Left ventricle myocardium inferior (tissue), 1 donor: ENCODE results near the gene DDX51. TPM values are rescaled to one million over a fixed set of nuclear protein-coding genes. Genes with fewer than 3 reads are reported as not detected.

Source experiments
- DNase-seq: peaks from one replicate; pipeline ENCODE4 v3.0.0-alpha.2; 2020
- H3K27ac ChIP-seq: fragments of 200-600 bp; replicated peaks from 2 replicates; pipeline ENCODE4 v1.8.0; 2021
- H3K27me3 ChIP-seq: fragments of 200-600 bp; 2 replicates; pipeline ENCODE4 v1.8.0; 2021; ENCODE audit warnings: low read depth
- H3K36me3 ChIP-seq: fragments of 200-600 bp; 2 replicates; pipeline ENCODE4 v1.8.0; 2021
- H3K4me1 ChIP-seq: fragments of 200-600 bp; 2 replicates; pipeline ENCODE4 v1.8.0; 2021
- H3K4me3 ChIP-seq: fragments of 200-600 bp; 2 replicates; pipeline ENCODE4 v1.8.0; 2021; ENCODE audit warnings: mild to moderate bottlenecking, moderate library complexity
- H3K9me3 ChIP-seq: fragments of 200-600 bp; replicated peaks from 2 replicates; pipeline ENCODE4 v1.8.0; 2021
- intact Hi-C: fragments of 100-400 bp; cut with micrococcal nuclease; formaldehyde crosslinking; loops from one replicate; pipeline ENCODE4 v1.11.0; 2022
- total RNA-seq: library from RNA; stranded (reverse); fragmentation: NEBNext Ultra II Directional; extraction: Animal tissue kit (Norgen Biotek cat#: 25700); gene quantifications from one replicate; pipeline ENCODE4 v1.2.1, GENCODE V29; 2021
- TF ChIP-seq, protein P1 (sequence below): fragments of 200-600 bp; IDR thresholded peaks from 2 replicates; pipeline ENCODE4 v1.8.0; 2021; ENCODE audit warnings: antibody characterized with exemption, mild to moderate bottlenecking, borderline replicate concordance
- donor health status: DM: no; HTN: yes; CAD: no; lungs with severe emphysema.

Gene DDX51
- total RNA-seq, 1 donor from 2014 or later, result 9.0 TPM

DNA sequence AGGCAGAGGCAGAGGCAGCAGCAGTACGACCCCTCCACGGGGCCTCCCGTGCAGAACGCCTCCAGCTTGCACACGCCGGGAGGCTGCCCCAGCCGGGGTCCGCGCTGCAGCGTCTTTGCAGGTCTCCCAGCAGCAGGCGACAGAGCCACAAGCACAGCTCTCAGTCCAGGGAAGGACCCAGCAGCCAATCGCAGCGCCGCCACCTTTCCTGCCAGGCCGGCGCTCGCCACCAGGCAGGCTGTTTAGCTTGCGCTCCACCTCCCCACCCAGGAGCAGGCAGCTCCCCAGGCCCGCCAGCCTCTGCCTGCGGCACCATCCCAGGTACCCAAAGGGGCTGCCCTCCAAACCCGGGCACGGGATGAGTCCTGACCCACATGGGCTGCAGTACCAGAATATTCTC lies 25.2 kb downstream of the DDX51 start:
- H3K4me3 ChIP-seq, result no peak overlapping the region
- TF ChIP-seq, protein P1, sequence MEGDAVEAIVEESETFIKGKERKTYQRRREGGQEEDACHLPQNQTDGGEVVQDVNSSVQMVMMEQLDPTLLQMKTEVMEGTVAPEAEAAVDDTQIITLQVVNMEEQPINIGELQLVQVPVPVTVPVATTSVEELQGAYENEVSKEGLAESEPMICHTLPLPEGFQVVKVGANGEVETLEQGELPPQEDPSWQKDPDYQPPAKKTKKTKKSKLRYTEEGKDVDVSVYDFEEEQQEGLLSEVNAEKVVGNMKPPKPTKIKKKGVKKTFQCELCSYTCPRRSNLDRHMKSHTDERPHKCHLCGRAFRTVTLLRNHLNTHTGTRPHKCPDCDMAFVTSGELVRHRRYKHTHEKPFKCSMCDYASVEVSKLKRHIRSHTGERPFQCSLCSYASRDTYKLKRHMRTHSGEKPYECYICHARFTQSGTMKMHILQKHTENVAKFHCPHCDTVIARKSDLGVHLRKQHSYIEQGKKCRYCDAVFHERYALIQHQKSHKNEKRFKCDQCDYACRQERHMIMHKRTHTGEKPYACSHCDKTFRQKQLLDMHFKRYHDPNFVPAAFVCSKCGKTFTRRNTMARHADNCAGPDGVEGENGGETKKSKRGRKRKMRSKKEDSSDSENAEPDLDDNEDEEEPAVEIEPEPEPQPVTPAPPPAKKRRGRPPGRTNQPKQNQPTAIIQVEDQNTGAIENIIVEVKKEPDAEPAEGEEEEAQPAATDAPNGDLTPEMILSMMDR, result no peak
- H3K27me3 ChIP-seq, result no peaks in the 10 kb centered on the region
- intact Hi-C loops, result no loop called here
- H3K36me3 ChIP-seq, result peaks cover 76% of the 10 kb centered on the region
- no peaks in the 10 kb centered on the region for H3K4me1 ChIP-seq
- no peak for DNase-seq
- H3K9me3 ChIP-seq, result no peaks in the 10 kb centered on the region
- H3K27ac ChIP-seq, result no peak overlapping the region

DNA sequence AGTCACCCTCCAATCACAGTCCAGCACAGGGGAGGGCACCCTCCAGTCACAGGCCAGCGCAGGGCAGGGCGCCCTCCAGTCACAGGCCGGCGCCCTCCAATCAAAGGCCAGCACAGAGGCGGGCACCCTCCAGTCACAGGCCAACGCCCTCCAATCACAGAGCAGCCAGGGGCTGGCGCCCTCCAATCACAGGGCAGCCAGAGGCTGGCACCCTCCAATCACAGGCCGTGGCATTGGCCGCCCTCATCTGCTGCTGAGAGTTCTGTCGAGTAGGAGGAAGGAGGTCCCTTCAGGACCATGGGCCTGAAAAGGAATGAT lies 26.6 kb downstream of the DDX51 start:
- Histone ChIP-seq H3K4me3 (no peak overlapping the region), H3K36me3 (peaks cover 76% of the 10 kb centered on the region), H3K27me3 (no peaks in the 10 kb centered on the region), H3K4me1 (no peaks in the 10 kb centered on the region), H3K27ac (no peak overlapping the region), H3K9me3 (no peaks in the 10 kb centered on the region)
- no peak for DNase-seq
- TF ChIP-seq, protein P1, result no peak
- intact Hi-C loops, result no loop called here

DNA sequence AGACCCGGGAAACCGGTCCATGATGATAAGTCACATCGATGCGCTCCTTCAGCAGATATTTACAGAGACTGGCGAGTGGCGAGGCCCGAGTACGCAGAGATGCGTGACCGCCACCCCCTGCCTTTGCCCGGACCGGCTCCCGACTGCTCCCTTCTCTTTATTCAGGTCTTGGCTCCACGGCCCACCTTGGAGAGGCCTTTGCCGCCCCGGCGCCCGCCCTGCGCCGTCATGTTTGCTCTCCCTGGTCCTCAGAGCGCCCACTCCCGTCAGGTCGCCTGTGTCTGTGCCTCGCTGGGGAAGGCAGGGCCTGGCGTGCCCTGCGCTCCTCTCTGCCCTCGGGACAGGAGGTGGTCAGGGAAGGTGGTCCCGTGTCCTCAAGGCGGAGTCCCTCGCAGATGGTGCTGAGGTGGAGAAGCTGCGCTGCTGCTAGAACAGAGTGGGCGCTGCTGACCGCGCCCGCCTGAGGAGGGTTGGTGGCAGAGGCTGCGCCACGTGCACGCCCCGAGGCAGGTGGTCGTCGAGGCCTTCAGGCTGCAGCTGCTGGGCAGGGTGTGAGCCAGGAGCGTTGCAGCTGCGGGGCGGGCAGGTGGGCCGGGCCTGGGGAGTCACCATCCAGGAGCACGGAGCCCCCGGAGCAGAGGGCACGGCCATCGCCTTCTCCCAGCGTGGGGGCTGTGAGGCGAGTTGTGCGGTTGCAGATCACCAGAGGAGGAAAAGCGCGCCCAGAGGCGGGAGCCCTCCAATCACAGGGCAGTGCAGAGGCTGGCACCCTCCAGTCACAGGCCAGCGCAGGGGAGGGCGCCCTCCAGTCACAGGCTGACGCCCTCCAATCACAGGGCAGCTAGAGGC lies 27.2 kb downstream of the DDX51 start:
- Histone ChIP-seq H3K4me3 (no peak overlapping the region), H3K36me3 (peaks cover 72% of the 10 kb centered on the region), H3K27ac (no peak overlapping the region), H3K4me1 (no peaks in the 10 kb centered on the region), H3K27me3 (no peaks in the 10 kb centered on the region), H3K9me3 (no peaks in the 10 kb centered on the region)
- DNase-seq, result no peak
- TF ChIP-seq, protein P1, result no peak
- intact Hi-C loops, result no loop called here

DNA sequence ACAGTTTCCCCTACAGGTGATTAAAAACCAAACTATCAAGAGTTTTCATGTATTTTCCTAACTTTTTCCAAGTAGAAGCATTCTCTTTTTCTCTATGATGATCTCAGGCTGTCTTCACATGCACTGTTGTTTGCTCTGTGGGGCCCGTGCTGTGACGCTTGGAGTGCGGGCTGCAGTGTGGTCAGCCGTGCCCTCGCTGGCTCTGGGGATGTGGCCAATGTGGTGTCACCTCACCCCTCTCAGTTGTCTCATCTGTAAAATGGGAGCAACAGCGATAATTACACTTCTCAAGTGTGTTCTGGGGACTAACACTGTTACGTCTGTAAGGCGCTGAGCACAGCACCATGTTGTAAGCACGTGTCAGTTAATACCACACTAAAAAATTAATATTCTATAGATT lies 28.6 kb downstream of the DDX51 start:
- Histone ChIP-seq H3K27me3 (no peaks in the 10 kb centered on the region), H3K4me1 (no peaks in the 10 kb centered on the region), H3K9me3 (no peaks in the 10 kb centered on the region), H3K27ac (no peak overlapping the region), H3K4me3 (no peak overlapping the region), H3K36me3 (peaks cover 72% of the 10 kb centered on the region)
- TF ChIP-seq, protein P1, result no peak
- intact Hi-C loops, result no loop called here
- no peak for DNase-seq

DNA sequence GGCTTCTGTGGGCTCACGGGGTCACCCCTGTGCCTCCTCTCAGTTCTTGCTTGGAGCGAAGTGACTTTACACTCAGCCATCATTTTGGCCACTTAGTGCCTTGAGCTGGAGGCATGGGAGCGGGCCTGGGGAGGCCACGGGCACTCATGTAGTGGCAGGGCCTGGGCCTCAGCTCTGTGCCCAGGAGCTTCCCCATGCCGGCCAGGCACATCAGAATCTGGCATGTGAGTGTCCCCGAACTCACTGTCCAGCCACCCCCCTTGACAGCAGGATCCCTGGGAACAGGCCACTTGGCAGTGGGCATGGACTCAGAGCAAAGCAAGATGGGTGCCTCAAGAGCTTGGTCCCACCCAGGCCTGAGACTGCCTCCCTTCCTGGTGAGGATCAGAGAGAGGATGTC lies 29.5 kb downstream of the DDX51 start:
- intact Hi-C loops, result no loop called here
- Histone ChIP-seq H3K36me3 (peaks cover 76% of the 10 kb centered on the region), H3K4me1 (no peaks in the 10 kb centered on the region), H3K27ac (no peak overlapping the region), H3K27me3 (no peaks in the 10 kb centered on the region), H3K4me3 (no peak overlapping the region), H3K9me3 (no peaks in the 10 kb centered on the region)
- no peak for DNase-seq
- TF ChIP-seq, protein P1, result no peak
